NCI-H524 treated with DMSO at 0.1 percent for 48 hours (cell line): Measurements from ENCODE around the gene CCDC137.

Experiments used
- DNase-seq: peaks from one replicate; lab custom pipeline; 2025; lab: John Stamatoyannopoulos, UW

CCDC137 gene

GRCh38 chr17:81701288-81702071 lies 34.9 kb downstream of the CCDC137 start:
- no peak for DNase-seq

- DNase-seq: peak; percentile 89
Observed at GRCh38 chr17:81702934-81703746, 36.6 kb downstream of the CCDC137 start, which contains the start of gene MRPL12. TSS of gene MRPL12 (plus strand) at chr17:81703367. CDS start at chr17:81703502, 135 bp downstream.

GRCh38 chr17:81703747-81704654 lies 37.5 kb downstream of the CCDC137 start:
- DNase-seq: no peak

DNA sequence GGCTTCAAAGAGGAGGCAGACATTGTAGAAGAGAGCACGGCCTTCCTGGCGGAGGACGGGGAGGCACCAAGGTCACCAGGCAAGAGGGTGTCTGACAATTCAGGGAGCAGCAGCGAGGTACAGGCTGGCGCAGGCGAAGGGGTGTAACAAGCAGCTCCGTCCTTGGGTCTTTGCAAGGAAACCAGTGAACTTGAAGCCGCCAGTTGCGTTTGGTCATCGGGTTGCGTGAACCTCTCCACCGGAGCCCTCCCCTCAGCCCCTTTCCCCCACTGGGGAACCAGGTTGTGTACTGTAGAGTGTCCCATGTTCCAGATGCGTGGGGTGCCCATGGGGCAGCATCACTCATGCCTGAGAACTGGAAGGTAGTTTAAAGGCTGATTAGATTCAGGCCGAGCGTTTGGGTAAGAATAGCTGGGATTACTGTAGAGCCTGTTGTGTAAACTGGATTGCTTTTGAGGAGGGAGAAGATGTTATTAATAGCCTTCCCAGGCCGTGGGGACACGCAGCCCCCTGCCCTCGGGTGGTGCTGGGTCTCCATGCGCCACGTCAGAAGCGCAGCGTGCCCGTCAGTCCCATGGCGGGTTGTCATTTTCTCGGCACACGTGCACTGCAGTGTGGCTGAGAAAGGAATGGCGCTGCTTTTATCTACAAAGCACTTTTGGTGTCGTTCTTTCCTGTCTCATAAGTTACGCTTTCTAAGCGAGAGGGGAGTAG lies 39.1 kb downstream of the CCDC137 start:
- no peak for DNase-seq

- DNase-seq: no peak
Observed at GRCh38 chr17:81706232-81706611, 39.7 kb downstream of the CCDC137 start.

- DNase-seq: no peak
Observed at GRCh38 chr17:81706757-81707624, 40.5 kb downstream of the CCDC137 start.

DNA sequence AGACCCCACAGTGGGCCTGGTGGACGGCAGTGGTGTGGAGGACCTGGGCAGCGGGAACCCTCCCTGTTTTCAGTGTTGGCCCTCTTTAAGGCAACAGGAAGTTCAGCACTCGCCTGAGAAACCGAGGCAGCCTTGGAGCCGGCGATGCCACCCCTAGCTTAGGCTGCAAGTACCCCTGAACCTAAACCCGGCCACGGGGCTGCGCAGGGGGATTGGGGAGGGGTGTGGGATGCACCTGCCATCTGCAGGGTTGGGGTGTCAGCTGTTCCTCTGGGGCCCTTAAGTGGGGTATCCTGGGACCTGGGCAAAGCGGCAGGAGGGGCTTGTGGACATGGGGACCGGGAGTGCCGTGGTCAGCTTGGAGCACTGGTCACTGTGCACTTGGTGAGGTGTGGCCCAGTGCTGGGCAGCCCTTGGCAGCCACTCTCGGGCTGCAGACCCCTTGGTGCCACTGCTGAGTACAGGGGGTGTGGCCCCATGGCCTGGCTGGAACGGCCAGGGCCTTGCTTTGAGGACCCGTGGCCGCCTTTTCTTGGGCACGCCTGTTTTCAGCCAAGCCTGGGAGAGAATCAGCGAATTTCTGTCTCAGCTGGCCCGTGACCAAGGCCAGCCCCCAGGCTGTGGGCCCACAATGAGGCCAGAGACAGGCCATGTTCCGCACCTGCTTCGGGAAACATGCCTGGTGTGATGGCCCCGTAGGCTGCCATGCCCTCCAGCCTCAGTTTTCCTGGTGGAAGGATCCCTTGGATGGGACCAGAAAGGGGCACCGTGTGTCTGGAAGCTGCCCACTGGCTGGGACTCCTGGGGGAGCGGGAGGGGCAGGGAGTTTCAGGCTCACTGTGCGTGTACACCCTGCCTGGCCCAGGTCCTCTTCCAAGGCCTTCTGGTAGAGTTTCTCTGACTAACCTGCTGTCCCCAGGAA lies 41.4 kb downstream of the CCDC137 start:
- no peak for DNase-seq

- DNase-seq: no peak
Observed at GRCh38 chr17:81708739-81709185, 42.2 kb downstream of the CCDC137 start.

- DNase-seq: no peak
Observed at GRCh38 chr17:81710514-81711308, 44.2 kb downstream of the CCDC137 start.

DNA sequence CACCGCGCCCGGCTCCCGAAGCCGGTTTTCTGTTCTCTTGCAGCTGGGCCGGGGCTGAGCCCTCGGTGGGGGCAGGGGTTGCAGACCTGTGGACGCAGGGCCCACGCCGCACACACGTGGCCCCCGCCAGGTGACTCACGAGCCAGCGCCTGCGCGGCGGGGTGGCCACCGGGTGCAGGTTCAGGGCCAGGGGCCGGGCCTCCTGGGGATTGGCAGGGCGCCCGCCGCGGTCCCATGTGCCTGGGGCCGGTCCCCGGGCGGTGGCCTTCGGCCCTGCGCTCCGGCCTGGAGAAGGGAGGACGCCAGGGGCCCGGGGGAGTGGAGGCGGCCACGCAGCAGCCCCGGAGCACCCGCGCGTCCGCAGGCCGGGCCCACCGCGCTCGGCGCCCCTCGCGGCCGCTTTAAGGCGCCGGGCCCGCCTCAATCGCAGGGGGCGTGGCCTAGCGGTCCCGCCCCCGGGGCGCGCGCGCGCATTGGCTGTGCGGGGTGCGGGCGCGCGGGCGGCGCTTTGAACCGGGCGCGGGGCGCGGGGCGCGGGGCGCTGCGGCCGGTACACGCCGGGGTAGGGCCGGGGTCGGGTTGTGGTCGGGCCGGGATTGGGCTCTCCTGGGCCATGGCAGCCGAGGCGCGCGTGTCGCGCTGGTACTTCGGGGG lies 45.4 kb downstream of the CCDC137 start, which contains the start of gene SLC25A10:
TSS of gene SLC25A10 (plus strand) at position 471 of the 654 bp plus-strand sequence. CDS start at position 614, 143 bp downstream.
- DNase-seq: peak; percentile 27

- no peak for DNase-seq
Observed at GRCh38 chr17:81712468-81713003, 46.0 kb downstream of the CCDC137 start.

- no peak for DNase-seq
Observed at GRCh38 chr17:81713004-81713555, 46.5 kb downstream of the CCDC137 start.

GRCh38 chr17:81713556-81714411 lies 47.2 kb downstream of the CCDC137 start:
- DNase-seq: no peak

DNA sequence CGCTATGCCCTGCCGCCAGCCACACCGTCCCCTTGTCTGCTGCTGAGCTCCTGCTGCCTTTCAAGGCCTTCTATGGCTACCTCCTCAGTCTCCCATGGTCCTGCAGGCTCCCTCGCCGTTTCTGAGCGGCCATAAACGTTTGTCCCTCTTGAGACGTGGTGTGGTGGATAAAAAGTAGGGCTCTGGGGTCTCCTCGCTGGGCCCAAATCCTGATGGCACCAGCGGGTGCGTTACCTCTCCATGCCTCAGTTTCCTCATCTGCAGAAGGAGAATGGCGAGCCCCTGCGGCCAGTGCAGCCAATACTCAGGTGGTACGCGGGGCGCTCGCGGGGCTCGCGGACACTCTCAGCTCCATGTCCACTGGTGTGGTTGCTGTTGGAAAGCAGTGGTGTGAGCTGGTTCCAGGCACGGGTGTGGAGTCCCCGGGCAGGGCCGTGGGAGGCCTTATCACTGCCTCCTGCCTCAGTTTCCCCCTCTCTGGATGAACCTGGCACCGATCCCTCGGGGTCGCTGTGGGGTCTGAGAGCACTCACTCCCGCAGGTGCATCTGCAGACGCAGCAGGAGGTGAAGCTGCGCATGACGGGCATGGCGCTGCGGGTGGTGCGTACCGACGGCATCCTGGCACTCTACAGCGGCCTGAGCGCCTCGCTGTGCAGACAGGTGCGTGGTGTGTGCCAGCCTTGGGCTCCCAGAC lies 48.0 kb downstream of the CCDC137 start:
- no peak for DNase-seq

DNA sequence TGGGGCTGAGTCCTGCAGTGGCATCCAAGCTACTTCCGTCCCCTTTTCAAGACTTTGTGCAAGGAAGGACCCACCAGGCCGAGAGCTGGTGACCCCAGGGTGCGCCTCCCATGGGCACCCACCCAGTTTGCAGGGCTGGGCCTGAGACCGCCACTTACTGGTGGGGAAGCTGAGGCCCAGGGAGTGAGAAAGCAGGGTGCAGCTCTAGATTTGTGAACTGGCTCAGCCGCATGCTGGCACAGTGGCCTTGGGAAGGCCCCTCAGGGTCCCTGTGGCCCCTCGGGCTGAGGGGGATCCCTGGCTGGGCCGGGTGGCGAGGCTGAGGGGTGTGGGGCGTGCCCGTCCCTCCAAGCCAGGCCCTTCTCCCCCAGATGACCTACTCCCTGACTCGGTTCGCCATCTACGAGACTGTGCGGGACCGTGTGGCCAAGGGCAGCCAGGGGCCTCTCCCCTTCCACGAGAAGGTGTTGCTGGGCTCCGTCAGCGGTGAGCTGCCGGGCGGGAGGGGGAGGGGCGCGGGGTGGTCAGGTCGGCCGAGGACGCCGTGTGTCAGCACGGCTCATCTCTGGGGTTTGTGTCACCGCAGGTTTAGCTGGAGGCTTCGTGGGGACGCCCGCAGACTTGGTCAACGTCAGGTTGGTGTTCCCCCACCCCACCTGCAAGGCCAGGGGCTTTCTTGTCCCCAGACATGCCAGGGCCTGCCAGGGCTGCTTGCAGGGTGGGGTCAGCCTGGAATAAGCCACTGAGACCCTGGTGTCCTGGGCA lies 48.8 kb downstream of the CCDC137 start:
- no peak for DNase-seq
